ENCODE measurements around the gene NAA80. TPM values are rescaled to one million over a fixed set of nuclear protein-coding genes. Genes with fewer than 3 reads are reported as not detected.

NAA80 gene
- total and polyA plus RNA-seq, 2 of the 13 experiments (the other 11 are each of a cell fraction or from before 2014, with no cell fraction given), result 3.4 to 8.7 TPM

GRCh38 chr3:50299638-50299928 is 378 bp upstream of the NAA80 start (continued):
- TF ChIP-seq PBX2 (CRISPR knock-in tag; IDR thresholded peaks at IDR 0.05), result no peak
- 0 out of 2 replicates have a peak, but pooled peaks have one; percentile 20 for TF ChIP-seq NFAT5 (CRISPR knock-in tag; IDR thresholded peaks at IDR 0.05)
- TF ChIP-seq TMF1 (CRISPR knock-in tag; IDR thresholded peaks at IDR 0.05; ENCODE audit: low read depth), result no peak
- TF ChIP-seq IKZF5 (CRISPR knock-in tag; IDR thresholded peaks at IDR 0.05), result no peak; the same call in 1 of the 2 replicates
- TF ChIP-seq ATF7 (IDR thresholded peaks at IDR 0.05), result peak; percentile 47; the same call in 1 of the 2 replicates
- TF ChIP-seq ATF7 (CRISPR knock-in tag; IDR thresholded peaks at IDR 0.05), result no peak
- peak; percentile 27 for TF ChIP-seq ZNF614 (CRISPR knock-in tag; IDR thresholded peaks at IDR 0.05; ENCODE audit: borderline replicate concordance)
- TF ChIP-seq ZNF709 (CRISPR knock-in tag; IDR thresholded peaks at IDR 0.05), result peak; percentile 42
- TF ChIP-seq PLSCR1 (CRISPR knock-in tag; IDR thresholded peaks at IDR 0.05; ENCODE audit: borderline replicate concordance), result no peak
- TF ChIP-seq ZSCAN31 (CRISPR knock-in tag; IDR thresholded peaks at IDR 0.05; ENCODE audit: low read depth), result no peak
- no peak for TF ChIP-seq KLF15 (CRISPR knock-in tag; IDR thresholded peaks at IDR 0.05; ENCODE audit: borderline replicate concordance)
- peak; percentile 82 for TF ChIP-seq ATF1 (CRISPR knock-in tag; IDR thresholded peaks at IDR 0.05)
- TF ChIP-seq FOXC1 (CRISPR knock-in tag; IDR thresholded peaks at IDR 0.05; ENCODE audit: borderline replicate concordance), result 0 out of 2 replicates have a peak, but pooled peaks have one; percentile 4
- TF ChIP-seq ESRRA (CRISPR knock-in tag; IDR thresholded peaks at IDR 0.05; ENCODE audit: low read depth), result no peak
- TF ChIP-seq MYNN (CRISPR knock-in tag; IDR thresholded peaks at IDR 0.05; ENCODE audit: low read depth), result no peak
- TF ChIP-seq ZFX (CRISPR knock-in tag; IDR thresholded peaks at IDR 0.05; ENCODE audit: low read depth), result peak; percentile 25
- no peak for TF ChIP-seq CC2D1A (CRISPR knock-in tag; IDR thresholded peaks at IDR 0.05)
- TF ChIP-seq ZNF468 (CRISPR knock-in tag; IDR thresholded peaks at IDR 0.05), result no peak
- no peak for TF ChIP-seq ZNF232 (CRISPR knock-in tag; IDR thresholded peaks at IDR 0.05; ENCODE audit: borderline replicate concordance)
- TF ChIP-seq ZNF572 (CRISPR knock-in tag; IDR thresholded peaks at IDR 0.05), result no peak; the same call in 1 of the 2 replicates
- TF ChIP-seq HNRNPK (IDR thresholded peaks at IDR 0.05; ENCODE audit: low read depth, low read length, poor library complexity, severe bottlenecking), result no peak
- TF ChIP-seq MED8 (CRISPR knock-in tag; IDR thresholded peaks at IDR 0.05; ENCODE audit: insufficient replicate concordance), result peak; percentile 52
- TF ChIP-seq ATM (IDR thresholded peaks at IDR 0.05; ENCODE audit: borderline replicate concordance), result no peak
- no peak for TF ChIP-seq TCF7 (IDR thresholded peaks at IDR 0.05; ENCODE audit: low read depth)
- 0 out of 2 replicates have a peak, but pooled peaks have one; percentile 79 for TF ChIP-seq ZNF713 (CRISPR knock-in tag; IDR thresholded peaks at IDR 0.05)
